K562 (cell line): Measurements from ENCODE around the gene WDR76. TPM values are rescaled to one million over a fixed set of nuclear protein-coding genes. Genes with fewer than 3 reads are reported as not detected.
A peak's percentile ranks its signal among the peaks of the same experiment; 100 is the strongest.

ENCODE experiments used
- ATAC-seq: fragments of 200-7000 bp; cut with Tn5 transposase; 3 replicates; pipeline ENCODE4 v1.9.1; 2020; ENCODE audit warnings: moderate library complexity
- BruUV-seq: library from RNA; stranded (reverse); fragments of 400-500 nt; replicated peaks from 2 replicates; lab custom pipeline; 2021; lab: Mats Ljungman, UMichigan
- CTCF ChIA-PET: fragments of 300-600 bp; formaldehyde crosslinking; extraction: SDS; loops from one replicate; lab custom pipeline; 2021; ENCODE audit warnings: low intra/inter-chr PET ratio; lab: Yijun Ruan, JAX
- POLR2A ChIA-PET: fragments of 300-600, 350-650 bp; sonication (Branson Sonifier 250); formaldehyde crosslinking; extraction: SDS; loops from one replicate; lab custom pipeline; 2021; ENCODE audit warnings: antibody characterized with exemption, inconsistent platforms; lab: Yijun Ruan, JAX
- DNase-seq, 4 experiments: peaks; one replicate each; pipeline versions ENCODE4 v3.0.0 to v3.0.0-alpha.2; 2011 to 2018; ENCODE audit warnings: low spot score in 3 of 4, mixed read lengths in 3 of 4; ENCODE audit errors: extremely low read depth in 1 of 4
- FAIRE-seq: peaks from 2 replicates; lab custom pipeline; 2011; peaks lifted over from hg19 to GRCh38; lab: Jason Lieb, UNC
- H2AFZ ChIP-seq: 2 replicates; pipeline ENCODE4 v1.6.0; 2011; ENCODE audit warnings: low read depth, low read length, control low read depth, inconsistent platforms
- H3K27ac ChIP-seq: fragments of 200-600 bp; 3 replicates; pipeline ENCODE4 v1.8.0; 2011; ENCODE audit warnings: low read depth, mild to moderate bottlenecking, control low read depth, inconsistent platforms, low read length, moderate library complexity, mixed read lengths; ENCODE audit errors: extremely low read depth
- H3K27me3 ChIP-seq, 2 experiments: fragments of 300-600 bp in 1 of 2; 2 replicates in 1 of 2; 3 replicates in 1 of 2; pipeline versions ENCODE4 v1.6.0 to v1.8.0; 2011; ENCODE audit warnings: inconsistent platforms in 2 of 2, low read length in 2 of 2, mild to moderate bottlenecking in 1 of 2, mixed read lengths in 1 of 2, moderate library complexity in 1 of 2; ENCODE audit not compliant: control insufficient read depth in 2 of 2, insufficient read depth in 2 of 2
- H3K36me3 ChIP-seq: fragments of 300-600 bp; 3 replicates; pipeline ENCODE4 v1.8.0; 2011; ENCODE audit warnings: mild to moderate bottlenecking, low read length, inconsistent platforms; ENCODE audit not compliant: control insufficient read depth, insufficient read depth
- H3K4me1 ChIP-seq, 2 experiments: fragments of 200-600 bp in 1 of 2; replicated peaks in 1 of 2; 2 replicates in 1 of 2; 3 replicates in 1 of 2; pipeline versions ENCODE4 v1.5.1 to v1.8.0; 2011; ENCODE audit warnings: inconsistent platforms in 2 of 2, low read length in 2 of 2, mild to moderate bottlenecking in 1 of 2, mixed read lengths in 1 of 2, moderate library complexity in 1 of 2; ENCODE audit not compliant: control insufficient read depth in 2 of 2, insufficient read depth in 2 of 2
- H3K4me2 ChIP-seq: 2 replicates; pipeline ENCODE4 v1.6.1; 2011; ENCODE audit warnings: low read length, control low read depth, inconsistent platforms, mixed read lengths; ENCODE audit not compliant: insufficient read depth
- H3K4me3 ChIP-seq: fragments of 200-600 bp; sonication (generic), shearing (Covaris generic); 2 replicates; pipeline ENCODE4 v1.5.1; 2016; ENCODE audit warnings: control low read depth, inconsistent platforms
- H3K79me2 ChIP-seq: fragments of 200-600 bp; 3 replicates; pipeline ENCODE4 v1.8.0; 2011; ENCODE audit warnings: low read length, inconsistent platforms; ENCODE audit not compliant: control insufficient read depth, insufficient read depth
- H3K9ac ChIP-seq, 2 experiments: 2 replicates each; pipeline versions ENCODE4 v1.6.0 to v1.6.1; 2011; ENCODE audit warnings: low read depth in 2 of 2, low read length in 2 of 2, control low read depth in 1 of 2, inconsistent platforms in 1 of 2, mild to moderate bottlenecking in 1 of 2, mixed read lengths in 1 of 2; ENCODE audit not compliant: insufficient read depth in 1 of 2
- H3K9me1 ChIP-seq: one replicate; pipeline ENCODE4 v1.6.0; 2011; ENCODE audit warnings: inconsistent platforms, mild to moderate bottlenecking, low read length, moderate library complexity; ENCODE audit not compliant: control insufficient read depth, insufficient read depth
- H3K9me3 ChIP-seq: replicated peaks from 2 replicates; pipeline ENCODE4 v1.5.1; 2011; ENCODE audit warnings: low read depth, low read length, inconsistent platforms; ENCODE audit not compliant: control insufficient read depth, insufficient read depth
- H4K20me1 ChIP-seq: replicated peaks from 2 replicates; pipeline ENCODE4 v1.6.1; 2011; ENCODE audit warnings: low read length, inconsistent platforms, mixed read lengths; ENCODE audit not compliant: control insufficient read depth, insufficient read depth
- CEBPG ChIP-seq, 3 experiments: fragments of 200-800 bp in 1 of 3; sonication (Bioruptor generic) in 1 of 3; sonication (generic) in 1 of 3; formaldehyde crosslinking in 1 of 3; IDR thresholded peaks in 2 of 3; conservative IDR thresholded peaks in 1 of 3; 2 replicates each; pipeline versions ENCODE4 v1.6.1 to v1.8.0; 2016 to 2022; ENCODE audit warnings: missing compliant biosample characterization in 2 of 3, missing genetic modification characterization in 2 of 3, mild to moderate bottlenecking in 1 of 3, missing genetic modification reagents in 1 of 3
- CREM ChIP-seq: IDR thresholded peaks from 2 replicates; pipeline ENCODE4 v1.6.1; 2014; ENCODE audit warnings: antibody characterized with exemption, low read depth
- FOXA3 ChIP-seq, 2 experiments: fragments of 450-650 bp in 1 of 2; sonication (generic) in 1 of 2; formaldehyde crosslinking; IDR thresholded peaks in 1 of 2; conservative IDR thresholded peaks in 1 of 2; 2 replicates each; pipeline versions ENCODE4 v1.4.0 to v1.8.0; 2020 to 2022; ENCODE audit warnings: mild to moderate bottlenecking in 2 of 2, missing genetic modification reagents in 1 of 2
- FOXP4 ChIP-seq: sonication (generic); formaldehyde crosslinking; IDR thresholded peaks from 2 replicates; pipeline ENCODE4 v1.8.0; 2022; ENCODE audit warnings: mild to moderate bottlenecking, missing genetic modification reagents, borderline replicate concordance
- GTF2B ChIP-seq: IDR thresholded peaks from 2 replicates; pipeline ENCODE4 v1.6.1; 2011; ENCODE audit not compliant: insufficient read length; ENCODE audit errors: extremely low read depth
- HDAC1 ChIP-seq, 2 experiments: fragments of 450-650 bp; IDR thresholded peaks; 2 replicates each; pipeline ENCODE4 v1.6.1; 2016 to 2017; ENCODE audit warnings: inconsistent platforms in 1 of 2, mild to moderate bottlenecking in 1 of 2, moderate library complexity in 1 of 2
- KDM1A ChIP-seq, 2 experiments: fragments of 450-650 bp; IDR thresholded peaks; 2 replicates each; pipeline ENCODE4 v1.6.1; 2016; ENCODE audit warnings: mild to moderate bottlenecking in 2 of 2
- MBD2 ChIP-seq: sonication (generic); IDR thresholded peaks from 2 replicates; pipeline ENCODE4 v1.6.1; 2016; ENCODE audit warnings: low read depth, borderline replicate concordance
- PRPF4 ChIP-seq: fragments of 200-400 bp; formaldehyde crosslinking; IDR thresholded peaks from one replicate; pipeline ENCODE4 v1.6.1; 2017; ENCODE audit warnings: low read length, low read depth, mild to moderate bottlenecking; ENCODE audit not compliant: insufficient read depth, poor library complexity, severe bottlenecking
- RCOR1 ChIP-seq, 2 experiments: IDR thresholded peaks; 2 replicates each; pipeline ENCODE4 v1.6.1; 2012; ENCODE audit warnings: low read depth in 2 of 2, low read length in 2 of 2, borderline replicate concordance in 1 of 2, improper control_type of control experiment in 1 of 2
- SAFB ChIP-seq: fragments of 200-400 bp; formaldehyde crosslinking; IDR thresholded peaks from 2 replicates; pipeline ENCODE4 v1.6.1; 2017; ENCODE audit warnings: low read depth, low read length, borderline replicate concordance
- WGBS: fragments of 100-300 bp; shearing (Covaris generic); methylation state at CpG from one replicate; pipeline ENCODE4 v1.1.6; 2016; ENCODE audit warnings: low coverage, mixed read lengths; ENCODE audit not compliant: insufficient coverage; ENCODE audit errors: missing lambda C conversion rate; 5-methylcytosine and 5-hydroxymethylcytosine counted together
- in situ Hi-C: fragments of 300-500 bp; cut with MboI; formaldehyde crosslinking; loops from 4 replicates; pipeline ENCODE4 v1.15.0; 2018; ENCODE audit warnings: inconsistent platforms, mixed read lengths
- intact Hi-C: fragments of 100-400 bp; cut with micrococcal nuclease; formaldehyde crosslinking; loops from 2 replicates; pipeline ENCODE4 v1.14.2; 2022
- polyA plus RNA-seq, 8 experiments: library from polyadenylated mRNA; depleted of rRNA in 4 of 8; stranded (reverse) in 5 of 8; unstranded in 3 of 8; fragments of >200 nt; fragmentation: Nextera tagmentation in 2 of 8; fragmentation: Illumina TruSeq in 1 of 8; extraction: Ambion mirVana in 2 of 8; extraction: Trizol in 1 of 8; gene quantifications; 2 replicates each; pipeline versions ENCODE4 v1.2.1 to v1.2.3, GENCODE V29; 2011 to 2014; ENCODE audit warnings: inconsistent platforms in 1 of 8, missing spikeins in 1 of 8
- total RNA-seq, 7 experiments: library from RNA; depleted of rRNA in 6 of 7; stranded (reverse); fragments of >200 nt in 6 of 7; fragmentation: Illumina TruSeq in 2 of 7; extraction: Trizol in 2 of 7; gene quantifications; 2 replicates each; pipeline versions ENCODE4 v1.2.1 to v1.2.3, GENCODE V29; 2011 to 2021; ENCODE audit warnings: low replicate concordance in 1 of 7

The WDR76 gene
- total and polyA plus RNA-seq, 9 of the 15 experiments (the other 6 are each of a cell fraction or from before 2014, with no cell fraction given): 9.8 to 69.5 (median 44.4) TPM

- DNase-seq (peak in 1 of 4 experiments; percentile 29), ATAC-seq (no peak), FAIRE-seq (peak; percentile 54)
- no peak overlapping the region for H2AFZ ChIP-seq
- H3K79me2 ChIP-seq: peaks cover 81% of the 10 kb centered on the region
- peak overlapping the region in 1 of 2 experiments; percentile 84; a peak in 2 of 4 replicates for H3K9ac ChIP-seq
- H3K36me3 ChIP-seq: peaks cover 30% of the 10 kb centered on the region; the same call in 1 of the 3 replicates
- intact Hi-C loops (no loop called here), in situ Hi-C loops (no loop called here)
- CTCF ChIA-PET: no interaction called here
- no TSS peak for BruUV-seq
- H3K4me1 ChIP-seq: peaks cover 17 to 22% of the 10 kb centered on the region in 2 experiments; a peak in 4 of 5 replicates
- H4K20me1 ChIP-seq: no peaks in the 10 kb centered on the region
- peak overlapping the region; percentile 86 for H3K4me2 ChIP-seq
- POLR2A ChIA-PET: interaction anchor here (1.1 to 2.6 kb wide), 7 partner anchors 9 to 74 kb away, joined by 3 to 12 read pairs (median 5); partner anchors contain the start of genes HYPK and SERINC4
- no peaks in the 10 kb centered on the region for H3K9me3 ChIP-seq
- H3K27me3 ChIP-seq: no peaks in the 10 kb centered on the region
- H3K27ac ChIP-seq: peak overlapping the region; percentile 88; the same call in 2 of the 3 replicates
- WGBS: 6% methylated on average over 6 of the region's 6 CpGs
- no peaks in the 10 kb centered on the region for H3K9me1 ChIP-seq
- H3K4me3 ChIP-seq: peak overlapping the region; percentile 64
- no peak for TF ChIP-seq CEBPG (CRISPR knock-in tag; IDR thresholded peaks at IDR 0.05)
- TF ChIP-seq CEBPG (tag; conservative IDR thresholded peaks at IDR 0.05 in 1 of 2, IDR thresholded peaks at IDR 0.05 in 1 of 2): peak; percentile 50 to 64
- peak in 1 of 2 experiments; percentile 51; a peak in 1 of 4 replicates for TF ChIP-seq KDM1A (IDR thresholded peaks at IDR 0.05)
- TF ChIP-seq FOXA3 (CRISPR knock-in tag; conservative IDR thresholded peaks at IDR 0.05 in 1 of 2, IDR thresholded peaks at IDR 0.05 in 1 of 2): no peak
- no peak for TF ChIP-seq PRPF4
- peak; percentile 17 to 57; a peak in 2 of 4 replicates for TF ChIP-seq RCOR1 (IDR thresholded peaks at IDR 0.05; ENCODE audit: borderline replicate concordance in 1 of 2, low read depth in 2 of 2, low read length in 2 of 2)
- no peak for TF ChIP-seq HDAC1 (IDR thresholded peaks at IDR 0.05)
- no peak for TF ChIP-seq FOXP4 (CRISPR knock-in tag)
- TF ChIP-seq MBD2: no peak
- no peak for TF ChIP-seq CREM
- TF ChIP-seq SAFB: no peak
- TF ChIP-seq GTF2B: no peak
These were observed 1.4 kb downstream of the WDR76 start for GRCh38 chr15:43828061-43828657.
